H1 (cell line): Measurements from ENCODE around the gene NDEL1. TPM values are rescaled to one million over a fixed set of nuclear protein-coding genes. Genes with fewer than 3 reads are reported as not detected.

Experiments
- CTCF ChIA-PET: fragments of 300-600 bp; sonication (Branson Sonifier 250); formaldehyde crosslinking; loops from one replicate; lab custom pipeline; 2021; ENCODE audit not compliant: partially characterized antibody; lab: Charles Lee
- POLR2A ChIA-PET: fragments of 300-600 bp; sonication (Branson Sonifier 250); formaldehyde crosslinking; loops from one replicate; lab custom pipeline; 2021; ENCODE audit warnings: inconsistent platforms; ENCODE audit not compliant: partially characterized antibody; lab: Charles Lee
- DNase-seq, 2 experiments: peaks; one replicate each; pipeline versions ENCODE4 v3.0.0 to v3.0.0-alpha.2; 2010 to 2022; ENCODE audit warnings: low spot score in 2 of 2, low read depth in 1 of 2, mixed read lengths in 1 of 2
- FAIRE-seq: peaks from 2 replicates; lab custom pipeline; 2011; peaks lifted over from hg19 to GRCh38; lab: Jason Lieb, UNC
- H2AFZ ChIP-seq: 2 replicates; pipeline ENCODE4 v1.8.1; 2012; ENCODE audit warnings: low read length, inconsistent platforms
- H2AK5ac ChIP-seq: 2 replicates; pipeline ENCODE4 v1.6.1; 2013; ENCODE audit warnings: low read depth, low read length
- H2BK120ac ChIP-seq: replicated peaks from 2 replicates; pipeline ENCODE3; 2013; ENCODE audit warnings: low read depth, low read length, inconsistent platforms
- H2BK12ac ChIP-seq: 2 replicates; pipeline ENCODE4 v1.6.1; 2013; ENCODE audit warnings: low read depth, low read length
- H2BK15ac ChIP-seq: 2 replicates; pipeline ENCODE4 v1.6.1; 2013; ENCODE audit warnings: low read length
- H2BK20ac ChIP-seq: 2 replicates; pipeline ENCODE4 v1.6.1; 2013; ENCODE audit warnings: low read length
- H2BK5ac ChIP-seq: 2 replicates; pipeline ENCODE4 v1.6.1; 2013; ENCODE audit warnings: low read depth, low read length
- H3K14ac ChIP-seq: 2 replicates; pipeline ENCODE4 v1.6.1; 2013; ENCODE audit warnings: inconsistent platforms; ENCODE audit not compliant: insufficient read length
- H3K18ac ChIP-seq: 2 replicates; pipeline ENCODE4 v1.6.1; 2013; ENCODE audit warnings: low read length; ENCODE audit errors: extremely low read depth
- H3K23ac ChIP-seq: 2 replicates; pipeline ENCODE4 v1.6.1; 2013; ENCODE audit warnings: inconsistent platforms; ENCODE audit not compliant: insufficient read length
- H3K23me2 ChIP-seq: 2 replicates; pipeline ENCODE4 v1.6.1; 2013; ENCODE audit warnings: low read depth, low read length
- H3K27ac ChIP-seq: 2 replicates; pipeline ENCODE4 v1.6.1; 2011; ENCODE audit warnings: low read depth, low read length, inconsistent platforms
- H3K27me3 ChIP-seq, 4 experiments: replicated peaks in 1 of 4; 1 replicate in 1 of 4; 2 replicates in 3 of 4; pipeline versions ENCODE4 v1.6.1 to v1.8.1; 2011 to 2013; ENCODE audit warnings: low read length in 3 of 4, mild to moderate bottlenecking in 3 of 4, inconsistent platforms in 2 of 4, mixed read lengths in 2 of 4, moderate library complexity in 1 of 4; ENCODE audit not compliant: control insufficient read depth in 3 of 4, insufficient read depth in 3 of 4; ENCODE audit errors: extremely low read depth in 1 of 4
- H3K36me3 ChIP-seq, 4 experiments: 2 replicates each; pipeline versions ENCODE4 v1.6.1 to v1.8.1; 2011 to 2013; ENCODE audit warnings: mild to moderate bottlenecking in 4 of 4, low read length in 3 of 4, moderate library complexity in 2 of 4, control low read depth in 1 of 4, inconsistent platforms in 1 of 4; ENCODE audit not compliant: insufficient read depth in 4 of 4, control insufficient read depth in 2 of 4
- H3K4ac ChIP-seq: replicated peaks from 2 replicates; pipeline ENCODE3; 2013; ENCODE audit warnings: low read length, low read depth, mixed read lengths, inconsistent platforms; ENCODE audit not compliant: insufficient read length
- H3K4me1 ChIP-seq, 4 experiments: replicated peaks in 1 of 4; 1 replicate in 1 of 4; 2 replicates in 3 of 4; pipeline versions ENCODE4 v1.6.1 to v1.8.1; 2011 to 2013; ENCODE audit warnings: low read length in 3 of 4, inconsistent platforms in 2 of 4, mixed read lengths in 1 of 4; ENCODE audit not compliant: insufficient read depth in 4 of 4, control insufficient read depth in 3 of 4
- H3K4me2 ChIP-seq, 2 experiments: 2 replicates each; pipeline versions ENCODE4 v1.6.1 to v1.8.1; 2011 to 2013; ENCODE audit warnings: low read depth in 2 of 2, low read length in 2 of 2, control low read depth in 1 of 2, inconsistent platforms in 1 of 2, mild to moderate bottlenecking in 1 of 2; ENCODE audit not compliant: insufficient read depth in 1 of 2
- H3K4me3 ChIP-seq, 4 experiments: fragments of 200-600, 300-600 bp in 1 of 4; sonication (generic), shearing (Covaris generic), sonication (Bioruptor Twin) in 1 of 4; 2 replicates each; pipeline versions ENCODE4 v1.5.1 to v1.8.1; 2011 to 2016; ENCODE audit warnings: low read length in 4 of 4, low read depth in 3 of 4, control low read depth in 2 of 4, inconsistent platforms in 2 of 4, mild to moderate bottlenecking in 2 of 4, mixed read lengths in 1 of 4, moderate library complexity in 1 of 4; ENCODE audit not compliant: insufficient read depth in 2 of 4; ENCODE audit errors: extremely low read depth in 1 of 4
- H3K56ac ChIP-seq: replicated peaks from 2 replicates; pipeline ENCODE3; 2013; ENCODE audit warnings: low read depth, mild to moderate bottlenecking, mixed read lengths, low read length, inconsistent platforms; ENCODE audit not compliant: insufficient read length
- H3K79me1 ChIP-seq: 2 replicates; pipeline ENCODE4 v1.6.1; 2013; ENCODE audit warnings: low read depth, low read length, control low read depth
- H3K79me2 ChIP-seq, 2 experiments: 2 replicates each; pipeline versions ENCODE4 v1.6.1 to v1.8.1; 2012 to 2013; ENCODE audit warnings: low read length in 2 of 2, mild to moderate bottlenecking in 2 of 2, inconsistent platforms in 1 of 2; ENCODE audit not compliant: insufficient read depth in 2 of 2, control insufficient read depth in 1 of 2
- H3K9ac ChIP-seq, 4 experiments: replicated peaks in 1 of 4; 1 replicate in 1 of 4; 2 replicates in 3 of 4; pipeline versions ENCODE4 v1.6.1 to v1.8.1; 2011 to 2013; ENCODE audit warnings: low read depth in 3 of 4, low read length in 3 of 4, control low read depth in 2 of 4, mild to moderate bottlenecking in 2 of 4, moderate library complexity in 2 of 4, inconsistent platforms in 1 of 4; ENCODE audit errors: extremely low read depth in 1 of 4
- H3K9me3 ChIP-seq, 2 experiments: 2 replicates each; pipeline versions ENCODE4 v1.6.1 to v1.8.1; 2012 to 2013; ENCODE audit warnings: mild to moderate bottlenecking in 2 of 2, moderate library complexity in 2 of 2, control low read depth in 1 of 2, inconsistent platforms in 1 of 2, low read depth in 1 of 2, low read length in 1 of 2, mixed read lengths in 1 of 2; ENCODE audit not compliant: insufficient read depth in 2 of 2
- H4K20me1 ChIP-seq, 2 experiments: replicated peaks in 1 of 2; 2 replicates each; pipeline versions ENCODE3 to v1.8.1; 2011 to 2013; ENCODE audit warnings: inconsistent platforms in 2 of 2, low read length in 2 of 2, mild to moderate bottlenecking in 1 of 2; ENCODE audit not compliant: insufficient read depth in 2 of 2, control insufficient read depth in 1 of 2
- H4K5ac ChIP-seq: 2 replicates; pipeline ENCODE4 v1.6.1; 2013; ENCODE audit warnings: low read length, low read depth, mixed read lengths, inconsistent platforms; ENCODE audit not compliant: insufficient read length
- H4K8ac ChIP-seq: 2 replicates; pipeline ENCODE4 v1.8.0; 2013; ENCODE audit warnings: mild to moderate bottlenecking, moderate library complexity, low read length, inconsistent platforms; ENCODE audit not compliant: insufficient read depth; ENCODE audit errors: extremely low read depth
- H4K91ac ChIP-seq: replicated peaks from 2 replicates; pipeline ENCODE3; 2013; ENCODE audit warnings: low read length, mixed read lengths, inconsistent platforms; ENCODE audit not compliant: insufficient read length
- ASH2L ChIP-seq: fragments of 200-600, 300-600 bp; sonication (generic); IDR thresholded peaks from one replicate; pipeline ENCODE4 v1.7.1; 2017; ENCODE audit warnings: low read length
- CTBP2 ChIP-seq: IDR thresholded peaks from 2 replicates; pipeline ENCODE4 v1.7.0; 2011; ENCODE audit warnings: borderline replicate concordance, mild to moderate bottlenecking, moderate library complexity, mixed read lengths, low read length; ENCODE audit not compliant: insufficient read depth, insufficient read length
- E2F6 ChIP-seq: IDR thresholded peaks from 2 replicates; pipeline ENCODE4 v1.6.1; 2012; ENCODE audit warnings: inconsistent platforms
- EGR1 ChIP-seq: IDR thresholded peaks from 2 replicates; pipeline ENCODE4 v1.6.1; 2011; ENCODE audit warnings: low read depth, low read length, borderline replicate concordance
- KDM1A ChIP-seq: fragments of 200-600, 300-600 bp; sonication (generic); IDR thresholded peaks from 2 replicates; pipeline ENCODE4 v1.7.1; 2016; ENCODE audit warnings: mild to moderate bottlenecking, low read length, borderline replicate concordance
- MAX ChIP-seq: IDR thresholded peaks from 2 replicates; pipeline ENCODE4 v1.6.1; 2012; ENCODE audit warnings: inconsistent platforms
- SIN3A ChIP-seq, 2 experiments: IDR thresholded peaks in 1 of 2; conservative IDR thresholded peaks in 1 of 2; 2 replicates each; pipeline ENCODE4 v1.6.1; 2011 to 2012; ENCODE audit warnings: low read length in 2 of 2, improper control_type of control experiment in 1 of 2, low read depth in 1 of 2, mild to moderate bottlenecking in 1 of 2
- TAF1 ChIP-seq: IDR thresholded peaks from 2 replicates; pipeline ENCODE4 v1.6.1; 2011; ENCODE audit warnings: mild to moderate bottlenecking, low read depth, low read length
- USF2 ChIP-seq: IDR thresholded peaks from 2 replicates; pipeline ENCODE4 v1.6.1; 2011; ENCODE audit warnings: low read length, improper control_type of control experiment
- WGBS, 2 experiments: shearing (Covaris generic) in 1 of 2; methylation state at CpG; one replicate each; pipeline versions ENCODE4 v1.1.6 to v1.1.7; 2013 to 2015; ENCODE audit warnings: low lambda C conversion rate in 2 of 2, mixed read lengths in 2 of 2, inconsistent platforms in 1 of 2, low coverage in 1 of 2, missing lambda C conversion rate in 1 of 2; ENCODE audit not compliant: insufficient replicate concordance in 2 of 2, insufficient coverage in 1 of 2, insufficient read length in 1 of 2; ENCODE audit errors: extremely low coverage in 1 of 2, missing lambda C conversion rate in 1 of 2; 5-methylcytosine and 5-hydroxymethylcytosine counted together
- polyA plus RNA-seq, 7 experiments: library from polyadenylated mRNA; depleted of rRNA in 3 of 7; stranded (reverse) in 5 of 7; unstranded in 2 of 7; fragments of >200 nt in 5 of 7; fragments of 200-250 nt in 2 of 7; gene quantifications; 1 replicate in 5 of 7; 2 replicates in 1 of 7; 4 replicates in 1 of 7; pipeline versions ENCODE4 v1.2.1 to v1.2.3, GENCODE V29; 2011 to 2013; ENCODE audit warnings: missing spikeins in 2 of 7, mixed read lengths in 2 of 7
- total RNA-seq: library from RNA; stranded (reverse); fragmentation: NEBNext Ultra II Directional; extraction: Animal tissue kit (Norgen Biotek cat#: 25700); gene quantifications from 2 replicates; pipeline ENCODE4 v1.2.1, GENCODE V29; 2021

NDEL1 gene
- total and polyA plus RNA-seq, 2 of the 8 experiments (the other 6 are each of a cell fraction or from before 2014, with no cell fraction given): 31.1 to 32.9 TPM

GRCh38 chr17:8494506-8495111 lies 58.9 kb downstream of the NDEL1 start:
- ChIA-PET CTCF (interaction anchor here (0.9 to 1.2 kb wide), 2 partner anchors 15 to 38 kb away, joined by 3 to 4 read pairs; no protein-coding TSS in a partner anchor), POLR2A (interaction anchor here (0.8 kb wide), 1 partner anchor 112 kb away, joined by 3 read pairs; no protein-coding TSS in a partner anchor)
- Histone ChIP-seq H3K36me3 (peaks cover 43 to 88% (median 72%) of the 10 kb centered on the region in 4 experiments), H3K9me3 (no peaks in the 10 kb centered on the region), H4K20me1 (peaks cover 0 to 5% of the 10 kb centered on the region in 2 experiments), H2AFZ (no peak overlapping the region), H3K56ac (no peak overlapping the region), H3K9ac (no peak overlapping the region), H3K18ac (no peak overlapping the region), H2AK5ac (no peak overlapping the region), H3K4me2 (no peak overlapping the region), H2BK12ac (no peak overlapping the region), H4K91ac (no peak overlapping the region), H3K27ac (0 out of 2 replicates have a peak overlapping the region, but pooled peaks have one; percentile 38), H3K79me1 (no peaks in the 10 kb centered on the region), H2BK15ac (no peak overlapping the region), H3K4me1 (no peaks in the 10 kb centered on the region), H4K8ac (no peak overlapping the region), H3K4me3 (no peak overlapping the region), H3K23ac (no peak overlapping the region), H2BK5ac (no peak overlapping the region), H3K4ac (no peak overlapping the region), H3K23me2 (no peaks in the 10 kb centered on the region), H3K14ac (no peak overlapping the region), H3K79me2 (no peaks in the 10 kb centered on the region), H2BK120ac (no peak overlapping the region), H2BK20ac (no peak overlapping the region), H4K5ac (no peak overlapping the region), H3K27me3 (no peaks in the 10 kb centered on the region)
- DNase-seq (no peak), FAIRE-seq (no peak)
- 91% methylated on average over 8 of the region's 8 CpGs; no CpG with 5 or more reads in 1 of the 2 experiments for WGBS, 2 experiments
- TF ChIP-seq USF2 (no peak), MAX (no peak), KDM1A (no peak), ASH2L (no peak), CTBP2 (no peak), EGR1 (no peak), E2F6 (no peak), TAF1 (no peak), SIN3A (conservative IDR thresholded peaks at IDR 0.05 in 1 of 2, IDR thresholded peaks at IDR 0.05 in 1 of 2; ENCODE audit: low read depth in 1 of 2, low read length in 2 of 2) (no peak)
